SK-N-DZ (cell line): ENCODE results near the gene CGA. TPM values are rescaled to one million over a fixed set of nuclear protein-coding genes. Genes with fewer than 3 reads are reported as not detected.
"Not testable (repeated sequence)": the region's sequence is repeated elsewhere in the genome, so short reads cannot be mapped to it uniquely, and the experiment has no call there.

Source experiments
- DNase-seq: peaks from one replicate; pipeline ENCODE4 v3.0.0-alpha.2; 2015; ENCODE audit warnings: low spot score
- polyA plus RNA-seq, 2 experiments: library from polyadenylated mRNA; depleted of rRNA; stranded (reverse); fragments of >200 nt; gene quantifications; 2 replicates each; pipeline ENCODE4 v1.2.3, GENCODE V29; 2014

The CGA gene
- 0.68 TPM in 1 of 2 replicates, not detected in the other for polyA plus RNA-seq (2014; cell fraction: cytosol; rRNA removed)
- polyA plus RNA-seq (2014; cell fraction: nucleus; rRNA removed): not detected in 2 replicates

DNA sequence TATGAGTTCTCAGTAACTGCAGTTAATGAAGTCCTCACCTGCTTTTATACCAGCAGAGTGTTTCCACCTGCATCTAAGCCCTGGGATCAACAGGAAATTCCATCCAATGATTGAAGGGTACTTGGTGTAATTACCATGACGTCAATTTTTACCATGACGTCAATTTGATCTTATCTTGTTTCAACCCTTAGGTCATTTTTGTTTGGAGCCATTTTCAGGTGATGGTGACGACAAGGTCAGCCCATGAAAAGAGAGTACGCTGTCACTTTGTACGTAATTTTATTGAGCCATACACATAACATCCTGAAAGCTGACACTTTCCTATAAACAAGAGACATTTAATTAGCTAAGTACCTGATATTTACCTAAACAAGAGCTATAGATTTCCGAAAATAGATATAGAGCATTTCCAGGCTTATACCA is at the start of gene CGA:
CGA (minus strand) TSS at position 20 of the 423 bp plus-strand sequence. CDS start 6,906 bp downstream, outside the sequence.
- DNase-seq: peak; percentile 23

DNA sequence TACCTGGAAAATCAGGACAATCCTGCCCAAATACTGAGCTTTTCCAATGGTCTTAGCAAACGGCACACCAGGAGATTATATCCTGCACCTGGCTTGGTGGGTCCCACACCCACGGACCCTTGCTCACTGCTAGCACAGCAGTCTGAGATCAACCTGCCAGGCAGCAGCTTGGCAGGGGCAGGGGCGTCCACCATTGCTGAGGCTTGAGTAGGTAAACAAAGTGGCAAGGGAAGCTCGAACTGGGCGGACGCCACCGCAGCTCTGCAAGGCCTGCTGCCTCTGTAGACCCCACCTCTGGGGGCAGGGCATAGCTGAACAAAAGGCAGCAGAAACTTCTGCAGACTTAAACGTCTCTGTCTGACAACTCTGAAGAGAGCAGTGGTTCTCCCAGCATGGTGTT is 45.0 kb upstream of the CGA start:
- DNase-seq: not testable (repeated sequence)

GRCh38 chr6:87139236-87139635 is 44.3 kb upstream of the CGA start:
- DNase-seq: peak; percentile 34

DNA sequence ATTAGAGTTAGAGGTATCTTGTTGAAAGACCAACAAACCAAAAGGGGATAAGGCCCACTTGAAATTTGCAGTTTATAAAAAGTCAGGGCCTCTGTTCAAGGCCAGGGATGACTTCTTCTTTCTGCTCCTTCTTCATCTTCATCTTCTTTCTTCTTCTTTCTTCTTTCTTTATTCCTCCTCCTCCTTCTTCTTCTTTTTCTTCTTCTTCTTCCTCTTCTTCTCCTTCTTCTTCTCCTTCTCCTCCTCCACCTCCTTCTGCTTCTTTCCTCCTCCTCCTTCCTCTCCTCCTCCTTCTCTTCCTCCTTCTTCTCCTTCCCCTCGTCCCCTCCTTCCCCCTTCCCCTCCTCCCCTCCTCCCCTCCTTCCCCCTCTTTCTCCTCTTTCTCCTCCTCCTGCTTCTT is 42.1 kb upstream of the CGA start:
- DNase-seq: no peak

DNA sequence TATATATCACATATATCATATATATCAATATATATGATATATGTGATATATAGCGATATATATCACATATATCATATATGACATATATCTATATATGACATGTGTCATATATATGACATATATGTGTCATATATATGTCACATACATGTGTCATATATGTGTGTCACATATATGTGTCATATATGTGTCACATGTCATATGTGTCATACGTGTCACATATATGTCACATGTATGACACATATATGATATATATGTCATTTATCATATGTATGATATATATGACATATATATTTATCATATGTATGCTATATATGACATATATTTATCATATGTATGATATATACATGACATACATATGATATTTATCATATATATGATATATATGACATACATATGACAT is 32.8 kb upstream of the CGA start:
- no peak for DNase-seq

DNA sequence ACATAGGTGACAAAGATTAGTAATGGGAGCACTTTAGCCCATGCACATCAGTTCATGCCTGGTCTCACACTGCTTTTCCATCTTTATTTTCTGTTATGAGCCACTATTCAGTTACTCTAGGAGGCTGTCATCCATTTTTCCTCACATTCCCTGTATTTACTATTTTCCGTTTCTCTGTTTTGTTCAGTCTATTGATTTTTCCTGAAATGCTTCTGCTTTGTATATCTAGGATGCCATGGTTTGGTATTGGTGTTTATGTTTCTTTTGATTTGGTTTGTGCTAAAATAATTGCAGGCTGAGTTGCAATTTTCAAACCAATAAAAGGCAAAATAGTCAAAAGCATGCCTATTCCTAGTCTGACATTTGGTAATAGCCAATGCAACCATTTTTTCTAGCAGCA is 31.6 kb upstream of the CGA start:
- no peak for DNase-seq

- no peak for DNase-seq
Observed at GRCh38 chr6:87124074-87124473, 29.2 kb upstream of the CGA start.

GRCh38 chr6:87122477-87122876 is 27.6 kb upstream of the CGA start:
- no peak for DNase-seq

GRCh38 chr6:87118054-87118453 is 23.1 kb upstream of the CGA start:
- DNase-seq: no peak

- no peak for DNase-seq
Observed at GRCh38 chr6:87116922-87117321, 22.0 kb upstream of the CGA start.

DNA sequence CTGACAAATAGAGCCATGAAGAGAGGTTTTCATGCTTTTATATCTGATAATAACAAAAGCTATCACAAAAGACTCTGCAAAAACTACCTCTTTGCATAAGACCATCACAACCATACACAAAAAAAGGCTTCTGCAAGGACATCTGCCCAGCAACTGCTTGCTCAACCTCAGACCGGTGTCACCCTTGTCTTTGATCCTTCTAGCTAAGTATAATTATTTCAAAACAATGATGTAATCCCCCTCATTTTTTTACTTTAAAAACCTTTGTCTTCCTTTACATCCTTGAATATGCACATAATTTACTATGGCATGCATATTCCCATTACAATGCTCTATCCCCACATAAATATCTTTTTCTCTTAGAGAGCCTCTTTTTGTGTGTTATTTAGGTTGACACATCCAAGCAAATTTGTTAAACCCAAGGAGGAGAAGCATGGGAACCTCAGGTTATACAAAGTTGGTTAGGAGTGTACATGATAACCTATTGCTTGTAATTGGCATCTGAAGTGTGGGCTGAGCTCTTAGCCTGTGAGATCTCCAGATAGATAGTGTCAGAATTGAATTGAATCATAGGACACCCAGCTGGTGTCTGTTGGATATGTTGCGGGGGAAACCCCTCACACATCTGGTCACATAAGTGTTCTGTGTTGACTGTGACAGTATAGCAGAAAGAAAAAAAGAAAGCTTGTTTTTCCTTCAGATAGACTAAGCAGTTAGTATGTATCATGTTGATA is 20.7 kb upstream of the CGA start:
- peak; percentile 83 for DNase-seq

GRCh38 chr6:87110636-87111035 is 15.7 kb upstream of the CGA start:
- no peak for DNase-seq

GRCh38 chr6:87105823-87106222 is 10.9 kb upstream of the CGA start:
- DNase-seq: no peak

DNA sequence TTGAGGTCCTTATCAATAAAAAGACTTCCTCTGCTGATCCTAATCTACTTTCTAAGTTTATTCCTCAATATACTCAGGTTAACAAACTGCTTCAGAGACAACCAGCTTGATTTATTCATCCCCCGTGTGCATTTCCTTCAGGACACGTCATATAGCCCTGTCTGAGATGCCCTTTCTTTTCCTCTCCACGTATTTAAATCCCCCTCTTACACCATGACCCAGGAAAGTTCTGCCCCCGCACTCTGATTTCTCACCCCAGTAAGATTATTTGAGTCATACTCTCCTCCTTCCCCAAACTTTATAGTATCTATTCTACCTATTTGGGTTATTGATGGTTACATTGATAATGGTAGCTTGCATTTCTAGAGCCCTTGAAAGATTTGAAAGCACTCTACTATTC is 9.8 kb upstream of the CGA start:
- no peak for DNase-seq

DNA sequence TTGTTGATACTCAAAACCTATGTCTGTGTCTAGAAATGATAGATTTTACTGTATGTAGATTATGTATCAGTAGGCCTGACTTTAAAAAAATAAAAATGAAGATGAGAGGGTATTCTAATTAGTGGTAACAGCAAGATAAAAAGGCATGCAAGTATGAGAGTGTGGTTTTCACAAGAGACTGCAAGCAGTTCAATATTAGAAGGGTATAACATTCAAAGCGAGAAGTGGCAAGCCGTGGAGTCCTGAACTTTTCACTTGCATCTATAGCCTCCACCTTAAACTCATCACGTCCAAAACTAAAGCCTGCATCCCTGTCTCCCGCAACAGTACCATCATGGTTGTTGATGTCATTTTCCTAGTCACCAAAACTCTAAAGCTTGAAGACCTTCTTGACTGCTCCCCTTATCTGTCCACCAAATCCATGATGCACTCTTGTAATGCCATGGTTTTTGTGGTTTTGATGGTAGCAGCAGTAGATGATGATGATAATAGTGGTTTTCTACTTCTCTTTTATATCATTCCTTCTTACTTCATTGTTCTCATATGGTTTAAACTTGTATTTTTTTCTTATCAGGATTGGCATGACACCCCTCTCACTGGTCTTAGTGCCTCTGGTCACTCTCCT is 9.2 kb upstream of the CGA start:
- DNase-seq: no peak

DNA sequence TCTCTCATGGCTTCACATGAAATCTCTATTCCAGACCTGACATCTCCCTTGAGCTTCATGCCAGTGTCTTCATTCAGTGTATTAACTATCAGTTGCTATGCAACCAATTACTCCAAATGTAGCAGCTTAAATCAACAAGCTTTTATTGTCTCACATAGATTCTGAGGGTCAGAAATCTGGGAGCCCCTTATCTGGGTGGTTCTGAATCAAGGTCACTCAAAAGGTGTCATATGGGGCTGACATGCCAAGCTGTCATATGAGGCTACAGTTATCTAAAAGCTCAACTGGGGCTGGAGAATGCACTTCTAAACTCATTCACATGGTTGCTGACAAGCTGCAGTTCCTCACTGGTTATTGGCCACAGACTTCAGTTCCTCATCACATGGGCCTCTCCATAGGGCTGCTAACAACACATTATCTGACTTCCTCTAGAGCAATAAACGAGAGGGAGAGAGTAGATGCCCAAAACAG is 7.3 kb upstream of the CGA start:
- no peak for DNase-seq

GRCh38 chr6:87101067-87101466 is 6.2 kb upstream of the CGA start:
- no peak for DNase-seq

DNA sequence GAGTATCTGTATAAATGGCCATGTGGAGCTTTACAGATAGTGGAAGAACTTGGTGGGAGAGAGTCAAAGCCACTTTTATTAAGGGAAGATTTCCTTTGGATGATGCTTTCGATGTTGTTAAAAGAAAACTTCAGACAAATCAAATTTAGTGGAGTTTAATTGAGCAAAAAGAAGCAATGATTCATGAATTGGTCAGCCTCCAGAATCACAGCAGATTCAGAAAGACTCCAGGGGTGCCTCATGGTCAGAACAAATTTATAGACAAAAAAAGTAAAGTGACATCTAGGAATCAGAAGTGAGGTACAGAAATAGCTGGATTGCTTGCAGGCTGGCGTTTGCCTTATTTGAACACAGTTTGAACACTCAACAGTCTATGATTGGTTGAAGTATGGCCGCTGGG is 5.3 kb upstream of the CGA start:
- no peak for DNase-seq

DNA sequence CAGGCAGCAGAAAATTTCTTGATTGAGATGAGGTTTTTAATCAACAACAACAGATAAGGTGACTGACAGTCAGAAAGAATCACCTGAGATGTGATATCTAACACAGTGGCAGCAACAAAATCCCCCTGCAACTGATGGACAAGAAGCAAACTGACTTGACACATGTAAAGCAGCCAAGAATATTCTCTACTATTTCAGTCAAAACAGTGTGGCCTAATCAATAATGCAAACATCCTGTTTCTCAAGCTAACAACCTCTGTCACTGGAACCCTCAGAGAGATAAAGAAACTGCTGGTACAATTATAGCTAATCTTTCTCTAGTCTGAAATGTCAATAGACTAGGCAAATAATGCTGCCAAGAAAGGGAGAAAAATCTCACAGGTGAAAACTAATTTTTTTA is 4.6 kb upstream of the CGA start:
- DNase-seq: no peak

DNA sequence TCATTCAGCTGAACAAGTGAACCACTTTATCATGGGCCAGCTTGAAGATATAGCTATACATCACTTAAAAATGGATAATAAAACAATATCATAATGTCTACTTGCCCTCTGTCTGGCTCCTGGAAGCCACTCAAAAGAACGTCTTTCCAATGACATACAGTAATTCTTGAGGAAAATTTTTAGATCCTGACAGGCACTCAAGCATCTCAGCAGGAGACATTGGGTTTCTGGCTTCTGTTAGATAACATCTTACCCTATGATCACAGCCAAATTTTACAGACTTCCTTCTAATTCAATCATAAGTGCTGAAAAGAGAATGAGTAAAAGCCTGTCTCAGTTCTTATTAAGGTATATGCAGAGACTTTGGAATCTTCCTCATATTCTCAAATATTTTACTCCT is 330 bp downstream of the CGA start:
- DNase-seq: no peak

- no peak for DNase-seq
Observed at GRCh38 chr6:87093651-87094050, 1.3 kb downstream of the CGA start.

GRCh38 chr6:87093199-87093598 is 1.7 kb downstream of the CGA start:
- DNase-seq: no peak

DNA sequence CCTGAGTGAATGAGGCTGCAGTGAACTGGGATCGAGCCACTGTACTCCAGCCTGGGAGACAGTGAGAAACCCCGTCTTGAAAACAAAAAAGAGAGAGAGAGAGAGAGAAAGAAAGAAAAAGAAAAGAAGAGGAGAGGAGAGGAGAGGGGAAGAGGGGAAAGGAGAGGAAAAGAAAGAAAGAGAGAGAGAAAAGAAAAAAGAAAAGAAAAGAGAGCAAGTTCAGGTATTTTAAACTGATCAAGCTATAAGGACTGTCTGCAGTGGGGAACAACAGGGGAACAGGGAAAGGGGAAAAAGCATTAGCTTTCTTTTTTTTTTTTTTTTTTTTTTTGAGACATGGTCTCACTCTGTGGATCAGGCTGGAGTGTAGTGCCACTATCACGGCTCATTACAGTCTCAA is 2.5 kb downstream of the CGA start:
- DNase-seq: no peak
